ENCODE data around the gene MLLT3. TPM values are rescaled to one million over a fixed set of nuclear protein-coding genes. Genes with fewer than 3 reads are reported as not detected.

The MLLT3 gene
- total RNA-seq, 4 donors from 2014 or later: 9.4 to 38.2 (median 30.2) TPM

DNA sequence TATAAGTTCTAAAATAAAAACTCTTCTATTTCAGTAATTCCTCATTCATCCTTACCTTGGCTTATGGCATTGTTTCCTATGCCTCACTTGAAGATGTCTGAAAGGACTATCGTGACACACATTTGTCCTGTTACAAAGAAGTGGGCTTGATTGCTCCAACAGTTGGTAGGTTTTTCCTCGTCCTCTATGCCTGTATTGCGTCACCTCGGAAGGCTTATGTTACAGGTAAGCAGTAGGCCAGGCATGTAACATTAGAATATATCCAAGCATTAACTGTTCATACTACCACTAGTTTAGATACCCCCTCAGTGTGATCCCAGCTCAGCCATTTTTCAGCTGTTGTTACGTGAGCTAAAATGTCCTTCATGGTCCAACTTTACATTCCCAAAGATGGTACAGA lies 116.7 kb downstream of the MLLT3 start:
- H3K27ac ChIP-seq: no peak overlapping the region
- DNase-seq: no peak
- H3K4me3 ChIP-seq: no peak overlapping the region
- in situ Hi-C loops (cut with MboI; ENCODE audit: low pct_ligation_motif_present in 1 of 4, low pct_unique_long_range_greater_than_20kb in 1 of 4, low sequenced_read_pairs in 3 of 4): no loop called here
- no peaks in the 10 kb centered on the region for H3K36me3 ChIP-seq
- 97% methylated on average over 5 of the region's 5 CpGs; no CpG with 5 or more reads in 1 of the 2 donors for WGBS, 2 donors (ENCODE audit: low coverage in 1 of 2)
- peaks cover 0 to 36% (median 13%) of the 10 kb centered on the region in 4 donors for H3K4me1 ChIP-seq
- H3K9me3 ChIP-seq: no peaks in the 10 kb centered on the region
- intact Hi-C loops (cut with DNase I; ENCODE audit: low total_unique reads): no loop called here
- no peaks in the 10 kb centered on the region for H3K27me3 ChIP-seq
- TF ChIP-seq, protein P1, sequence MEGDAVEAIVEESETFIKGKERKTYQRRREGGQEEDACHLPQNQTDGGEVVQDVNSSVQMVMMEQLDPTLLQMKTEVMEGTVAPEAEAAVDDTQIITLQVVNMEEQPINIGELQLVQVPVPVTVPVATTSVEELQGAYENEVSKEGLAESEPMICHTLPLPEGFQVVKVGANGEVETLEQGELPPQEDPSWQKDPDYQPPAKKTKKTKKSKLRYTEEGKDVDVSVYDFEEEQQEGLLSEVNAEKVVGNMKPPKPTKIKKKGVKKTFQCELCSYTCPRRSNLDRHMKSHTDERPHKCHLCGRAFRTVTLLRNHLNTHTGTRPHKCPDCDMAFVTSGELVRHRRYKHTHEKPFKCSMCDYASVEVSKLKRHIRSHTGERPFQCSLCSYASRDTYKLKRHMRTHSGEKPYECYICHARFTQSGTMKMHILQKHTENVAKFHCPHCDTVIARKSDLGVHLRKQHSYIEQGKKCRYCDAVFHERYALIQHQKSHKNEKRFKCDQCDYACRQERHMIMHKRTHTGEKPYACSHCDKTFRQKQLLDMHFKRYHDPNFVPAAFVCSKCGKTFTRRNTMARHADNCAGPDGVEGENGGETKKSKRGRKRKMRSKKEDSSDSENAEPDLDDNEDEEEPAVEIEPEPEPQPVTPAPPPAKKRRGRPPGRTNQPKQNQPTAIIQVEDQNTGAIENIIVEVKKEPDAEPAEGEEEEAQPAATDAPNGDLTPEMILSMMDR (IDR thresholded peaks at IDR 0.05): no peak
- no peak for TF ChIP-seq POLR2AphosphoS5 (IDR thresholded peaks at IDR 0.05)

DNA sequence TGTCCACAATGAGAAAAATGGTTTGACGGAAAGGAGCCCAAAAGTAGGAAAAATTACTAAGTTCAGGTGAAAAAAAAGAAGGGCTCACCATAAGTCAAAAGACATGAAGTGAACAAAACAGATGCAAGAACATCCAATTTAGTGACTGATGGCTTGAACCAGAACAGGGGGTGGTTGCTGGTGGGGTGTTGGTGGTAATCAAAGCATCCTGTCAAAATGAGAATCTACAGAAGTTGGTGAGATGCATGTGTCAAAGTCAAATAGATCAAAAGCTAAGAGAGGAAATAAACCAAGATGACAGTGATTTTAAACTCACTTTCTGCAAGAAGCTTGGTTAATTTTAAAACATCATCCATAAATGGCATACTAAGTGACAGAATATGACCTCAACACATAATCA lies 117.4 kb downstream of the MLLT3 start:
- peaks cover 0 to 35% (median 12%) of the 10 kb centered on the region in 4 donors for H3K4me1 ChIP-seq
- no peaks in the 10 kb centered on the region for H3K27me3 ChIP-seq
- intact Hi-C loops (cut with DNase I; ENCODE audit: low total_unique reads): no loop called here
- no peaks in the 10 kb centered on the region for H3K36me3 ChIP-seq
- in situ Hi-C loops (cut with MboI; ENCODE audit: low pct_ligation_motif_present in 1 of 4, low pct_unique_long_range_greater_than_20kb in 1 of 4, low sequenced_read_pairs in 3 of 4): no loop called here
- TF ChIP-seq POLR2A (IDR thresholded peaks at IDR 0.05): no peak
- no peak for DNase-seq
- H3K9me3 ChIP-seq: no peaks in the 10 kb centered on the region
- H3K4me3 ChIP-seq: no peak overlapping the region
- 95 to 100% methylated on average over 1 of the region's 1 CpG for WGBS, 2 donors (ENCODE audit: low coverage in 1 of 2)
- H3K27ac ChIP-seq: no peak overlapping the region

DNA sequence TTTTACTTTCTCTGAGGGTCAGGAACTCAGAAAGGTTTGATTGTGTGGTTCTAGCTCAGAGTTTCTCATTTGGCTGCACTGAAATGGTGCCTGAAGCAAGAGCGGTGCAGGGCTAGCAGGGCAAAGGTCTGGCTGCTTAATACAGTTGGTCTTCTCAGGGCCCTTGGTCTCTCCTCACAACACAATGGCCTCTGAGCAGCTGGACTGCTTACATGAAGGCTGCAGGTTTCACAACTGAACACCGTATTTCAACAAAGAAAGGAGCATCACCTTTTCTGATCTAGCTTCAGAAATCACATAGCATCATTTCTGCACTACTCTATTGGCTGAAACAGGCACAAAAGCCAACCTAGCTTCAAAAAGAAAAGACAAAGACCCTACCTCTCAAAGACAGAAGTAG lies 122.2 kb downstream of the MLLT3 start:
- Histone ChIP-seq H3K36me3 (no peaks in the 10 kb centered on the region), H3K4me1 (peaks cover 0 to 10% (median 0%) of the 10 kb centered on the region in 4 donors), H3K27me3 (no peaks in the 10 kb centered on the region), H3K4me3 (no peak overlapping the region), H3K9me3 (no peaks in the 10 kb centered on the region), H3K27ac (no peak overlapping the region)
- in situ Hi-C loops (cut with MboI; ENCODE audit: low pct_ligation_motif_present in 1 of 4, low pct_unique_long_range_greater_than_20kb in 1 of 4, low sequenced_read_pairs in 3 of 4) (no loop called here), intact Hi-C loops (cut with DNase I; ENCODE audit: low total_unique reads) (no loop called here)
- DNase-seq: no peak
- TF ChIP-seq, protein P1 (IDR thresholded peaks at IDR 0.05): no peak
- TF ChIP-seq POLR2AphosphoS5 (IDR thresholded peaks at IDR 0.05): no peak
- TF ChIP-seq EP300 (IDR thresholded peaks at IDR 0.05; ENCODE audit: low read depth): no peak
- TF ChIP-seq POLR2A (IDR thresholded peaks at IDR 0.05): no peak
- WGBS, 2 donors (ENCODE audit: low coverage in 1 of 2): 79% methylated on average over 2 of the region's 2 CpGs; no CpG with 5 or more reads in 1 of the 2 donors

DNA sequence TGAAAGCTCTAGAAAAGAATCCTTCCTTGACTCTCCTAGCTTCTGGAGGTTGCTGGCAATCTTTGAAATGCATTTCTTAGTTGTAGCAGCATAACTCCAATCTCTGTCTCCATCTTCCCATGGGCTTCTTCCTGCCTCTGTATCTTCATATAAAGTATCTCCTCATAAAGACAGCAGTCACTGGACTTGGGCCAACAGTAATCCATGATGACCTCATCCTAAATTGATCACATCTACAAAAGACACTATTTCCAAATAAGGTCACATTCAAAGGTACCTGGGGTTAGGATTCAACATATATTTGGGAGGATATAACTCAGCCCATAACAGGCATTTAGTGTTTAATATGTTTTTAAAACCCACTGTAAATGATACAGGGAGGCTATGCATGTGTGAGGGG lies 123.3 kb downstream of the MLLT3 start:
- H3K4me1 ChIP-seq: peaks cover 0 to 6% (median 0%) of the 10 kb centered on the region in 4 donors
- no peaks in the 10 kb centered on the region for H3K9me3 ChIP-seq
- no peak overlapping the region for H3K4me3 ChIP-seq
- TF ChIP-seq EP300 (IDR thresholded peaks at IDR 0.05; ENCODE audit: low read depth): no peak
- in situ Hi-C loops (cut with MboI; ENCODE audit: low pct_ligation_motif_present in 1 of 4, low pct_unique_long_range_greater_than_20kb in 1 of 4, low sequenced_read_pairs in 3 of 4) (no loop called here), intact Hi-C loops (cut with DNase I; ENCODE audit: low total_unique reads) (no loop called here)
- H3K27me3 ChIP-seq: no peaks in the 10 kb centered on the region
- DNase-seq: no peak
- H3K27ac ChIP-seq: no peak overlapping the region
- H3K36me3 ChIP-seq: no peaks in the 10 kb centered on the region

DNA sequence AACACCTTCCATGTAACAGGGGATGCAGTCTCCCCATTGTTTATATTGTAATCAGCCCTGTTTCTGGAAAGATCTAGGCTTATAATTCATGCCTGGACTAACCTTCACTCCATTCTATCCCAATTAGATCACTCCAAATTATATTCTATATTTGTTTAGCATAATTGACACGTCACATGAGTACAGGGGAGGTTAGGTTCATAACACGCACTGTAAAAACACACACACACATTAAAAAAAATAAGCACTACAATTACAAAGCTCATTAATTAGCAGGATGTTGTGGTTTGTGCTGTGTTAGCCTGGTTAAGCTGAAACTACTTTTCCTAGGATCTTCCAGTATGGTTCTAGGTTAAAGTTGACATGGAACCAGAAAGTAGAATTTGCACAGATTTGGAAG lies 126.0 kb downstream of the MLLT3 start:
- Histone ChIP-seq H3K27ac (no peak overlapping the region), H3K4me1 (peaks cover 0 to 10% (median 0%) of the 10 kb centered on the region in 4 donors), H3K4me3 (no peak overlapping the region), H3K27me3 (no peaks in the 10 kb centered on the region), H3K36me3 (no peaks in the 10 kb centered on the region), H3K9me3 (no peaks in the 10 kb centered on the region)
- intact Hi-C loops (cut with DNase I; ENCODE audit: low total_unique reads): no loop called here
- DNase-seq: no peak
- 36 to 71% methylated on average over 2 of the region's 2 CpGs for WGBS, 2 donors (ENCODE audit: low coverage in 1 of 2)
- no peak for TF ChIP-seq EP300 (IDR thresholded peaks at IDR 0.05; ENCODE audit: low read depth)
- TF ChIP-seq POLR2AphosphoS5 (IDR thresholded peaks at IDR 0.05): no peak
- TF ChIP-seq POLR2A (IDR thresholded peaks at IDR 0.05): no peak
- TF ChIP-seq, protein P1 (IDR thresholded peaks at IDR 0.05): no peak
- in situ Hi-C loops (cut with MboI; ENCODE audit: low pct_ligation_motif_present in 1 of 4, low pct_unique_long_range_greater_than_20kb in 1 of 4, low sequenced_read_pairs in 3 of 4): no loop called here
